ENCODE measurements around the gene HNF1B.

The HNF1B gene

GRCh38 chr17:37732316-37732715, 12.5 kb downstream of the HNF1B start:
- DNase-seq: no peak

GRCh38 chr17:37731056-37731455, 13.8 kb downstream of the HNF1B start:
- DNase-seq: no peak

DNA sequence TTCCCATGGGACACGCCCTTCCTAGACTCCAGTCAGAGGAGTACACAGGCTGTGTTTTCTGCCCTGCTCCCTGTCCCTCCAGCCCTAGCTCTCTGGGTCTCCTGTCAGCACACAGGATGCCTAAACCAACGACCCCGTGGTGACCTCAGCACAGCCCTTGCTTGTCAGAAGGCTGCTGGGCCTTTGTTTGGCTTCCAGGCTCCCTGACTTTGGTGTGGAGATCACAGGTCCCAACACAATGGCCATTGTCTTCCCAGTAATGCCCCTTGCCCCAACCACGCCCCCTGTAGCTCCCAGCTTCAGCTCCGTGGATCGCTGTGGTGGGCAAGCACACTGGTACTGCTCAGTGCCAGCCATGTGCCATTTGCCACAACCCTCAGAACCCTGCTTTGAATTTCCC, 15.0 kb downstream of the HNF1B start:
- DNase-seq: no peak

DNA sequence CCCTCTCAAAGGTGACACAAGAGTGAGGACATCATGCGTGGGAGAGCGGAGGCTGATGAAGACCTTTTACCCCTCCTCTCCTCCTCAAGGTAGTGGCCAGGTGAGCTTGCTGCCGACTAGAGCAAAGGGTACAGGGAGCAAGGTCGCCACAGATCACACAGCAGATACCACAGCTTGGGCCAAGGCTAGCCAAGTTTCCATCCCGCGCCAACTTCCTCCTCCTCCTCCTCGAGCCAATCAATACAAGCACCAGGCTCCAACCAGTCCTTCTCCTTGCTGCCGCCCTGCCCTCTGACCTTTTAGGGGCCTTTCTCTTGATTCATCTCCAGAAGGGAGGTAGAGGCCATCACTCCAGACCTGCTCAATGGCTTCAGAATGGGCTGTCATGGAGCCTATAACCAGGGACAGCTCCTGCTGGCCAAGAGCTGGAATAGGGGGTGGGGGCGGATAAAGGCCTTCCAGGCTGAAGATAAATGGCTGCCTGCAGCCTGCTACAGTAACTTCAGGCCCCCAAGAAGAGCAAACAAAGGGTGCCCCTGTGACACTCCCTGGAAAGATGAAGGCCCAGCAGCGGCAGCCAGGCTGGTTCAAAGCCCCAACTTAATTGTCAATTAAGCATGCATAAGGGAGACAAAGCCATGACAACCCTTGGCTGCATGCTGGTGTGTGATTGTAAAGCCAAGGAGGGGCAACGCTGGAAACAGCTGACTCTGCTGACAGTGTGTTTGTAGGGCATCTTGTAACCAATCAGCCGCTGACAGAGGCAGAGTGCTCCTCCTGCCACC, 17.8 kb downstream of the HNF1B start:
- no peak for DNase-seq

DNA sequence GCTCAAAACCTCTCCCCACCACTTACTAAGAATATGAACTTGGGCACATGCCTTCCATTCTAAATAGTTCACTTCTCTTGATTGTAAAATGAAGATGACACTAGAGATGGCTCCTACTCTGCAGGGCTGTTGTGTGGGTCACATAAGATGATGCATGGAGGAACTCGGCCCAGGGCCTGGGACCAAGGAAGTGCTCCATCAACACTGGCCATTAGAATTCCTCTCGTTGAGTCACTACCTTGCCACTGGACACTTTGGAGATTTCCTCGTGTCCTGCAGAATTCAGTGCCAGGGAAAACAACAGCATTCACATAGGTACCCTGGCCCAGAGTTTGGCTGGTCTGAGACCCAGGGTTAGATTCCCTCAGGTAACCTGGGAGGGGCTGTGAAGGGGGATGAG, 18.6 kb downstream of the HNF1B start:
- no peak for DNase-seq

DNA sequence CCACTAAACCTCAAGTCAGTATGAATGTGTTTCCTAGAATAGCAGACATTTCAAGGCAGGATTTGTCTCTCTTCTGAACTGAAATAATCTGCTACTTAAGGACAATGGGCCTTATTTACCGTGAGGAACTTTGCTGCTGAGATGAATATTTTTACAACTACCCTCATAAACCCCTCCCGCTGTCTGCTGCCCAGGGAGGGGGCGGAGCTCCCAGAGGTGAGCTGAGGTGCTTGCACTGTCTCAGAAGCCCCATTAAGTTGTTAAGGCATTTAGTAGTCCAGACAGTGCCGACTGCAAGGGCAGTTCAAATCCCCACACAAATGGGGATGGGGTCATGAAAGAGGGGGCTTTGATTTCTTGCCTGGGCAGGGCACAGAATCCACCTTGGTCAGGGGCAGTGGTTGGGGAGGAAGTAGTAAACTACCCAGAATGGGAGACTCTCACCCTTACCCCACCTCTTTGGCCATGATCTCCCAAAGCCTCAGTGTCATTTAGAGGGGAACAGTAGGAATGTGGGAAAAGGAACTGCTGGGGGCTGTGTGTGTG, 19.2 kb downstream of the HNF1B start:
- DNase-seq: no peak

GRCh38 chr17:37725021-37725595, 19.8 kb downstream of the HNF1B start:
- DNase-seq: no peak

- no peak for DNase-seq
Measured at GRCh38 chr17:37720989-37721388, 23.9 kb downstream of the HNF1B start.

DNA sequence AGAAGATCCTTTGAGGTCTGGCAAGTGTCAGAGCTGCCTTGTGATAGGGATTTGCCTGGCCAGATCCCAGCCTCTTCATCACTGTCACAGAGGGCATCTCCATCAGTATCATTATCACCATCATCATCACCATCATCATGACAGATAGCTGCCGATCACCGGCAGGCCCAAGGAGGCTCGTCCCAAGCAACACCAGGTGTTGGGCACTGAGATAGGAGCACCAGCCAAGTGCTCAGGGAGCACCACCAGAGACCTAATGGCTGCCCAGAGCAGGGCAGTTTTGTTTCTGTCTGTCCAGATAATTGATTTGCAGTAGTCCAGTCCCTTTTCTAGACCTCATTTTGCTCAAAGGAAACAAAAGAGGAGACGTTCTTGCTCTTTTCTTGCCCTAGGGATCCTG, 25.0 kb downstream of the HNF1B start:
- DNase-seq: no peak

GRCh38 chr17:37718324-37719048, 26.4 kb downstream of the HNF1B start:
- no peak for DNase-seq

DNA sequence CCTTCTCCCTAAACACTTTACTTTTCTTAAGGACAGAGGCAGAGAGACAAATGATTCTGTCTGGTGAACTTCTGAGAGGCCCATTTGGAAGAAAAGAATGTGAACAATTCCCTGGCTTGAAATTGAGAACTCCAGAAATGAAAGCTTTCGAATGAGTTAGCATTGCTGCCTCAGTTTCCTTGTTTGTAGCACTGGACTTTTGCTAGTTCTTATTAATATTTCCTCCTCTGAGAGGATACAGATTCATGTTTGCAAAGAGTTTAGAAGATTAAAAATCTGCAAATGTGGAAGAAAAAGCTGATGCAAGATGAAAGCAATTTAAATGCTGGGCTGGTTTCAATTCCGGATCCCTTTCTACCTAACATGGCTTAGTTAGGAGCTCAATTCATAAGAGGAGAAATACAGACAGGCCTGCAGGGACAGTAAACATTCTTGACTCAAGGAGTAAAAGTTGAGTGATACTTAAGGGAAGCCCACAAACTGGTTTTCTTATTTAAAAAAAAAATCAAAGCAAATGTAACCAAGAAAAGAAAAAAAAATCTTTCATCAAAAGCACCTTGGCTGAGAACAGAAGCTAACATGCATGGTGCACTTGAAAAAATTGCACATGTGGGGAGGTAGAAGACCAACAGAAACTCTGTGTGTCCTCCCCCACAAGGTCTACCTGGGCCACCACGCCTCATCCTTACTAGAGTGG, 27.1 kb downstream of the HNF1B start:
- no peak for DNase-seq

DNA sequence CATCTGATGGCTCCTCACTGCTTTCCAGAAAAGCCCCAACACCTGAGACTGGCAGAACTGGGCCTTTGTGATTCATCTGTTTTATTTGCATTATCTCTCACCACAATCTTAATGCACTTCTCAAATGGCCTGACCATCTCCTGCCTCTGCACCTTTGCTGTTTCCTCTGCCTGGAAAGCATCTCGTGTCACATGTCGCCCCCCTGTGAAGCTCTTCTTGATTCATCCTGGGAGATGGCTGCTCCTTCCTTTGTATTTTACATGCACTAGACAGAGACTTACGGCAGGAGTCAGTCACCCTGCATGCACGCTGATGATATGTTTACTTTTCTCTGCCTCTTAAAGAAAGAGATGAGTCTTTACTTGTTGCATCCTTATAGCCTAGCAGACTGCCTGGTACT, 30.0 kb downstream of the HNF1B start:
- no peak for DNase-seq

GRCh38 chr17:37713624-37714023, 31.2 kb downstream of the HNF1B start:
- DNase-seq: no peak

DNA sequence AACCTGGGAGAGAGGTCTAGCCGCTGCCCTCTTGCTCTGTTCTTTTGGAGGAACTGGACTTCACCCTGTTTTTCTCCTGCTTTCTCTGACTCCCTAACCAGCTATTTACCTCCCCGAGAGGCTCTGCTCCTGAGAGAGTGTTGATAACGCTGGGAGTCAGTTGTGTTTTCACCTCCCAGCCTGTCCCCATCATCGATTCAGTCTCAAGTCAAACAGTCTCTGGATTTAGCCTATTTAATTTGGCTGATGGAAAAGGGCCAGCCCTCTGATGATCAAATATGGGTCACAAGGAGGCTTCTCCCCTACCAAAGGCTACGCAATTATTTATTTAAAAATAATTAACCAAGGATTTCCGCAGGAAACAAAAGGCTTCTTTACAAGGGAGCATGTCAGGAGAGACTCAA, 31.8 kb downstream of the HNF1B start:
- DNase-seq: no peak

GRCh38 chr17:37711113-37711512, 33.7 kb downstream of the HNF1B start:
- DNase-seq: no peak

DNA sequence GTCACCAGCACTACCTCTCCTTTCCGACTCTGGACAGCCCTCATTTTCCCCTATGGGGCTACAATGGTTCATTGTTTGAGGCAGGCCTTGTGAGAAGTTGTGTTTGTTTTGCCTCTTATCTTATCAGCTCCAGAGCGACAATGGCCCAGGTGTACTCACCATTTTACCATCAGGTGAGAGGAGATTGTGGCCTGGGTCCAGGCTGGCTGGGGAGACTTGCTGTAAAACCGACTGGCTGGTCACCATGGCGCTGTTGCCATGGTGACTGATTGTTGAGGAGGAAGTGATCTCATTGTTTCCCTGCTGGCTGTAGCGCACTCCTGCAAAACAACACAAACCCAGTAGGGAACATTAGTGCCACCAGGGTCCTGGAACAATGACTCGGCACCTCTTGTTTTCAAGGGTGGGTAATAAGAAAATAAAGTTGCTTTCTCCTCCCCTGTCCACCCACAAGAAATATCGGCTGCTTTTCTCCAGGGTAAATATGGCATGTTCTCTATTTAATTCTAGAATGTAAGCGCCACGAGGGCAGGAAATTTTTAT, 34.4 kb downstream of the HNF1B start:
- DNase-seq: no peak

DNA sequence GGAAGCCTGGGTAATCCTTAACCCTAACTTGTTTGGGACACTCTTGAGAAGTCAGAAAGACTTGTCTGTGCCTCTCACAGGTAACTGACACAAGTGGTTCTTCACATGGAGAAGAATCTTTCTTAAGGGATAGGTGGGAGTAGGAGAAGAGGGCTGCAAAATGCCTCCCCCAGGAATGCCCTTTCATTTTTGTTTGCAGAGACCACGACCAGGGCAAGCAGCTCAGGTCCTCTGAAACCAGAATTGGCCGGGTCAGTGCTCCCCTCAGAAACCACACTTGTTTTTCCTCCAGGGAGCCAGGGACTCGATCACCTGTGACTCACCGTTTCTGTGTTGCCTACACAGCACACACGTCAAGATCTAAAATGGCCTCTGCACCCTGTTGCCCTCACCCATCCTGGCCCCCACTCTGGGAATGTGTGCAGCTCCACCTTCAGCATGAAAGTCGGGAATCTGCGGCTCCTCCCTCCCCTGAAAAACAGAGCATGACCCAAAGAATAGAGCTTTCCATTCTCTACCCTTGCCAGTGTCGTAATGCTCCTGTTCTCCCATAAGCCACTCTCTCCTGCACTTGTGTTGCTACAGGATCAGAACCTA, 36.1 kb downstream of the HNF1B start:
- DNase-seq: no peak

DNA sequence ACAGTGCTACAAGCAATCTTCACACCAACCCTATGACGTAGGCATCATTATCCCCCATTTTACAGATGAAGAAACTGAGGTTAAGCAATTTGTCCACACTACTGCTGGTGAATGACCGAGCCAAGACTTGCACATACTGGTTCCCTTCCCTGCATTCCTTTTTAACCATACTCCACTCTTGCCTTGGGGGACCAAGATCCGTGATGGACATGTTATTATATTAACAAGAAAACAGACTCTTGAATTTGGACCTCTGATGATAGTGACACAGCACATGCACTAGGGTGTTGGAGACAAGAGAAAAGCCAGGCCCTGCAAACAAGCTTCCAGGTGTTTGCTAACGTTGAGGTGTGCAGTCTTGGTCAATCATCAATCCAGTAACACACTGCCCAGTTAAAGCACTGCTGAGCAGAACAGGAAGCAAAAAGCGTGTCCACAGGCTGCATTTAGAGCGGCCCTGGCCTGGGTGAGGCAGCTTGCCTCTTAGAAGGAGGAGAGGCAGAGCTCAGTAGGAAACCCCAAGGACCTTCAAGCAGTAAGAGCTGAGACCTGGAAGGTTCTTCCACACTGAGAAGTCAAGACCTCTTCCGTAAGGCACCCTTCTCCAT, 36.7 kb downstream of the HNF1B start:
- DNase-seq: no peak

DNA sequence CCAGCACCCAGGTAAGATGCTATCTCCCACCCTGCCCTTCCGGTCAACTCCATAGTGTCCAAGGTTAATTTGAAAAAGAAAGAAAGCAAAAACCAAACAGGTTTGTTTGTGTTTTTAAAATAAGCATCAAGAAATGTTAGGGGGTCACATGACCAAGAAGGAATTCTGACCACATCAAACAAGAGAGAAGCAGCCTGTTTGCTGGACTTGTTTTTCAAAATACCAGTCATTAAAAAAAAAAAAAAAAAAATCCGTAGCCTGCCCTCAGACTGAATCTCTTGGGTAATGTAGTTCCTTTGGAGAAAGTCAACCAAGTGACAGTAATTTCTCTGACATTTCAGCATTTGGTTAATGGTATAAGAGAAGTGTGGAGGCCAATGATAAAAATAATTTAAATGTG, 38.4 kb downstream of the HNF1B start:
- DNase-seq: no peak

DNA sequence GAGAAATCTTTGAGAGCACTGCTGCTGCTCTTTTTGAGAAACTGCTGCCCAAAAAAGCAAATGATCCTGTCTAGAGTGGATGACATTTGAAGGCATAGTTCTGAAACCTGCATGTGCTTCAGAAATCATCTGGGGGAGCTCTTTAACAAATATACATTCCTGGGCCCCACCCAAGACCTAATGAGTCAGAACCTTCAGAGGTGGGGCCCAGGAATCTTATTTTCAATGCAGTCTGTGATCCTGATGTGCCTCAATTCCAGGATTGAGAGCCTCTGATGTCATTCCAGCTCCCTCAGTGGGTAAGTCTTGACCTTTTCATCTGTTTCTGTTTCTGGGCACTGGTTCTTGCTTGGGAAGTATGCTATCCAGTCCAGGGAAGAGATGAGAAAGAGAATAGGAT, 42.3 kb downstream of the HNF1B start:
- DNase-seq: no peak

DNA sequence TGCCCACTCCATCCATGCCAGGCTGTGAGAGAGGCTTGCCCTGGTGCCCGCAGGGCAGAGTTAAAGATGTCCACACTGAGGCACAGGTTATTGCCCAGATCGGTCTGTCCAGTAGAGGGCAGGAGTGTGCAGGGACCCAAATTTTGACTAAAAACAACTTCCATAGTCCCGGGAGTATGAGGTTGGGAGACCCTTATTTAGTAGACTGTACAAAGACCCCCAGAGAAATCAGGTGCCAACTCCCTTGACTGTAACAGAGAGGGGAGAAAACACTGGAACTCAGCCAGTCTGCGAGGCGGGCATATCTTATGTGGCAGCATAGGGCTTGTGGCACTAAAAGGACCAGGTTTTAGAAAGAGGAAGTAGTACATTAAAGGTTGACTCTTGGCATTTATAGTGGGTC, 43.4 kb downstream of the HNF1B start:
- peak; percentile 13 for DNase-seq

DNA sequence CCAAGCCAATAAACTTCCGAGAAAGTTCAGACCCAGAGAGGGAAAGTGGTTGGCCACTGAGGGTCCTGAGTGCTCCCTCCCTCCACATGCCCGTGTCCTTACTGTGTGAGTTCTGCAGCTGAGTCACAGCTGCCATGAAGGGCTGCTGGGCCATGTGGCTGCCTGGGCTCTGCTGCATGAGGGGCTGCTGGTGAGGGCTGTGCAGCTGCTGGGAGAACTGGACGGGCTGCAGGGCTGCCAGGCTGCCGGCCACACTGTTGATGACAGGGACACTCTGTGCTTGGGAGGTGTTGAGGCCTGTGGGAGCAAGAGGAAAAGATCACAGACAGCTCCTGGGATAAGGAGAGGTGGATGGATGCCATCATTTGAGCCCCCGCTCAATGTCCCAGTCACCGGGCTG, 44.0 kb downstream of the HNF1B start:
- DNase-seq: no peak

All from T-helper 9 cell (primary cell).